ENCODE results near the gene FANCE. TPM values are rescaled to one million over a fixed set of nuclear protein-coding genes. Genes with fewer than 3 reads are reported as not detected.
A peak's percentile ranks its signal among the peaks of the same experiment; 100 is the strongest.

Gene FANCE
- total RNA-seq, 1 donor from 2014 or later = 3.4 TPM

GRCh38 chr6:35492258-35492973 lies 40.3 kb downstream of the FANCE start:
- intact Hi-C loops (cut with DNase I) = no loop called here
- DNase-seq (peak; percentile 45), ATAC-seq (ENCODE audit: poor library complexity) (no peak)

- intact Hi-C loops (cut with DNase I) = no loop called here
- no peak for ATAC-seq (ENCODE audit: poor library complexity)
- no peak for DNase-seq
Observed at GRCh38 chr6:35492974-35493284, 40.8 kb downstream of the FANCE start.

GRCh38 chr6:35493307-35493983 lies 41.3 kb downstream of the FANCE start:
- intact Hi-C loops (cut with DNase I) = no loop called here
- ATAC-seq (ENCODE audit: poor library complexity) (no peak), DNase-seq (peak; percentile 41)

DNA sequence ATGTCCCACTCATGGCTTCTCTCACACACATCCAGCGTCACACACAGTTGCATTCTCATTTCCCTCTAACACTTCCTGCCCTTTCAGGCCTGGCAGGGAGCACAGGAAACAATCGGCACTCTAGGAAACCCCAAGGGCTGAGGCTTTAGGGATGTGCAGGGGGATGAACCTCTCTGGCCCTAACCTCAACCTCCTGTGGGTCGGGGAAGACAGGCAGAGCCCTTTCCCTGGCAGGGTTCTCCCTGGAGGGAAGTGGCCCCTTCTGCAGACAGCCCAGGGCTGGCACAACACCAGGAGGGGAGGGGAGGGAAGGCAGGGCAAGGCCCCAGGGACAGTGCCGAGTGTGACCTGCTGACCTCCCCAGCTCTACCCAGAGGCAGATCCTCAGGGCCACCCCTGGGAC lies 42.0 kb downstream of the FANCE start:
- DNase-seq (no peak), ATAC-seq (ENCODE audit: poor library complexity) (no peak)
- intact Hi-C loops (cut with DNase I) = no loop called here

GRCh38 chr6:35495258-35496035 lies 43.3 kb downstream of the FANCE start:
- intact Hi-C loops (cut with DNase I) = no loop called here
- DNase-seq = peak; percentile 31
- no peak for ATAC-seq (ENCODE audit: poor library complexity)

DNA sequence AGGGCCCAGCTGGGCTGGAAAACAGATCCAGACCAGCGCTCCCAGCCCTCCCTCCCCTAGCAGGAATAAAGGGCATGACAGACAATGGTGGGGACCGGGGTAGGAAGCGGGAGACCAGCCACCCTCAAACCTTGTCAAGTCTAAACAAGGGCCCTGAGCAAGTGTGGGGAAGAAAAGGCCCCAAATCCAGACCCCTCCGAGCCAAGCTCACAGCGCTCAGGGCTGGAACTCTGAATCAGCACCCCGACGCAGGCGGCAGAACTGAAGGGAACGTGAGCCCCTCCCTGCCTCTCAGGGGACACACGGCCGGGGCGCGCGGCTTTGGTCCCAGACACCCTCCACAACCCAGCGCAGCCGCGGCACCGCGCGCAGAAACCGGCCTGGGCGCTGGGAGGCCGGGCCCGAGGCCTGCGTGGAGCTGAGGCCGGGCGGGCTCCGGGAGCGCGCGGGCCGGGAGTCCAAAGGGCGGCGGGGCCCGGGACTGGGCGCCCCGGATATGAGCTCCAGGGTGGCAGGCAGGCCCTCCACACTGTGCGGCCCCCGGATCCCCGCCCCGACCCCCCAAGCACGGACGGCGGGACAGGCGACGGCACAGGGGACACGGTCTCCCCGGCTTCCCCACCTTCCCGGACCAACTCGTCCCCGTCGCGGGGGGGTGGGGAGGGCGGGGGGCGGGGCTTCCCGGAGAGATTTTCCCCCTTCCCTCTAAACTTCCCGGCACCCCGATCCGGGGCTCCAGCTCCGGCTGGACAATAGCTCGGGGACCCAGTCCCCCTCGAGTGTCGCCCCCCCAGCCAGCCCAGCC lies 44.1 kb downstream of the FANCE start:
- ATAC-seq (ENCODE audit: poor library complexity) = peak; percentile 55
- intact Hi-C loops (cut with DNase I) = no loop called here
- DNase-seq = peak; percentile 55

DNA sequence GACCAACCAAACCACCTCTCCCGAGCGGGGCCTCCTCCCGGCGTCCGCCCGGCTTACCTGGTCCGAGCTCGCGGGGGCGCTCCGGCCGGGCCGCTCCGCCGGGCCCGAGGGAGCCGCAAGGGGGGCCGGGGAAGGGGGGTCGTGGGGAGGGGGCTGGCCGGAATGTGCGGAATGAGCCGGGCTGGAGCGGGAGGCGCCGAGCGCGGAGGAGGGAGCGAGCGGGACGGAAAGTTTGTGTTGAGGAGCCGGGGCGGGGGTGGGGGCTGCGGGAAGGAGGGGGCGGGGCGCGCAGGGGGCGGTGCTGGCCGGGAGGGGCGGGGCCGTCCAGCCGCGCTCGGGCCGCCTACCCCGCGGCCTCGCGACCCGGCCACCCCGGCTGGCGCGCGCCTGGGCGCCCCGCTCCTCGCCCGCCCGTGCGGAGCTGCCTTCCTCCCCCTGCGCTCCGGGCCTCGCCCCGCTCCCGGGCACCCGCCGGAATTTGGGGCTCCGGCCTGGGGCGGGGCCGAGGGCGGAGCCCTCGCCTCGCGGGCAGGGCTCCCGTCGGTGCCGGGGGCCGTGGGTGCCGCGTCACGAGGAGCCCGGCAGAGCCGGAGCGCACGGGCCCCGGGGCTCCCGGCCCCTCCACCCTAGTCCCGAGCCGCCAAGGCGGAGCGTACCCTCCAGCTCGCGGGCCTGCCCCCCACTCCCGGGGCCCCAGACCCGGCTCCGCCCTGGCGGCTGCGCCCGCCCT lies 44.9 kb downstream of the FANCE start, which contains the start of gene TEAD3:
Gene TEAD3 (minus strand): TSS at position 239 of the 730 bp plus-strand sequence.
- intact Hi-C loops (cut with DNase I) = no loop called here
- ATAC-seq (ENCODE audit: poor library complexity) = peak; percentile 65
- DNase-seq = peak; percentile 75

- intact Hi-C loops (cut with DNase I) = no loop called here
- ATAC-seq (ENCODE audit: poor library complexity) = peak; percentile 54
- peak; percentile 85 for DNase-seq
Observed at GRCh38 chr6:35497571-35498421, 45.7 kb downstream of the FANCE start.

DNA sequence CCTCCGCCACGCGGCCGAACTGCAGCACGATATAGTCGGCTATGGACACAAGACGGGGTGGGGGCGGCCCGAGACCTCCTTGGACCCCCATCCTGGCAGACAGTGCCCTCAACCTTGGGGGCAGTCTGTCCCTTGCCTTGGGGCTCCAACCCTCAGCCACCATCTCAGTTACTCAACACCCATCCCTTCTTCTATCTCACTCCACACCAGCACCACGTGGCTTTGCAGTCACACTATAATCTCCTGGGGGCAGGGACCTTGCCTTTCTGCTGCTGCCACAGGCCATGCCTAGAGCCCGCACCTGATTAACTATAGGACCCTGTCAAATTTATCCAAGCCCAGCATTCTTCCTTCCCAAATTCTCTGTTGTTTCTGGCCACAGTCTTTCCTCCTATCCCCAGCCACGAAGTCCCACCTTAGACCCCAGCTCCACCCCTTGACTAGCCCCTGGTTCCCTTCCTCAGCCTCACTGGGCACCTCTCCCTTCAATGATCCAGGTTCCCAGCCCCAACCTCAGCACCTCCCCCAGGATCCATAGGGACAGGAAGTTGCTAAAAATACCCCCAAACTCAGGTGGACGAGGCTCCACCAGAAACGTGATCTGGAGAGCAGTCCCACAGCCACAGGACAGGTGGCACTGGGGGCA lies 46.4 kb downstream of the FANCE start:
- ATAC-seq (ENCODE audit: poor library complexity) (no peak), DNase-seq (no peak)
- intact Hi-C loops (cut with DNase I) = no loop called here

- intact Hi-C loops (cut with DNase I) = no loop called here
- DNase-seq (no peak), ATAC-seq (ENCODE audit: poor library complexity) (no peak)
Observed at GRCh38 chr6:35499372-35499771, 47.2 kb downstream of the FANCE start.

DNA sequence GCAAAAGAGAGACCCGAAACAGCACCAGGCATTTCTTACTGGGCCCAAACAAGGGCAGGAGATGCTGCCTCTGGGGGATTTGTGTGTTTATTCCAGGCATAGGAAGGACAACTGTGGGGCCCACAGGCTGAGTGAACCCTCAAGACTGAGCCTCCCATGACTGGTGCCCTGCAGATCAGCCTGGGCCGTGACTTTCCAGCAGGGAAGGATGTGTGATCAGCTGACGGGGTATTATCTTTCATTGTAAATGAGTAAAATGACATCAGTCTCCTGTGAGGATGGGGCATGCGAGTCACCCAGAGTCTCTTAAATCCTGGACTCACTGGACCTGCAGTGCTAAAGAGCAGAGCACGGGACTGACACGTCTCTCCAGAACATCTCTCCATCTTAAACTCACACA lies 48.6 kb downstream of the FANCE start:
- no peak for ATAC-seq (ENCODE audit: poor library complexity)
- peak; percentile 28 for DNase-seq
- intact Hi-C loops (cut with DNase I) = no loop called here

- DNase-seq = peak; percentile 11
- intact Hi-C loops (cut with DNase I) = no loop called here
- no peak for ATAC-seq (ENCODE audit: poor library complexity)
Observed at GRCh38 chr6:35501784-35502183, 49.6 kb downstream of the FANCE start.

DNA sequence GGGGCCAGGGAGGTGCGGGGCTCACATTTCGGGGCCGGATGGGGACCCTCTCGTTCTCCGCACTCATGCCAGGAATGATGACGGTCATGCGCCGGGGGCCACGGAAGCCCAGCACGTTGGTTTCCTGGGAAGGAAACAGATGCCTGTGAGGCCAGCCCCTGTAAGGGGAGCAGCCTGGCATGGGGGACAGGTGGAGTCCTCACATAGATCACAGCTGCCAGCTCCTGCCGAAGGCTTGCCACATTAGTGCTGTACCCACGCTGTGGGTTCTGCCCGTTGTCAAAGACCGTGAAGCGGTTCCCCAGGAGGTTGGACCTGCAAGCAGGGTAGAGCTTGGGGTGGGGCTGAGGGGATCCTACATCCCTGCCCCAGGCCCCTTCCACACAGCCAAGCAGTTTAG lies 51.4 kb downstream of the FANCE start:
- ATAC-seq (ENCODE audit: poor library complexity) (no peak), DNase-seq (peak; percentile 35)
- intact Hi-C loops (cut with DNase I) = no loop called here

DNA sequence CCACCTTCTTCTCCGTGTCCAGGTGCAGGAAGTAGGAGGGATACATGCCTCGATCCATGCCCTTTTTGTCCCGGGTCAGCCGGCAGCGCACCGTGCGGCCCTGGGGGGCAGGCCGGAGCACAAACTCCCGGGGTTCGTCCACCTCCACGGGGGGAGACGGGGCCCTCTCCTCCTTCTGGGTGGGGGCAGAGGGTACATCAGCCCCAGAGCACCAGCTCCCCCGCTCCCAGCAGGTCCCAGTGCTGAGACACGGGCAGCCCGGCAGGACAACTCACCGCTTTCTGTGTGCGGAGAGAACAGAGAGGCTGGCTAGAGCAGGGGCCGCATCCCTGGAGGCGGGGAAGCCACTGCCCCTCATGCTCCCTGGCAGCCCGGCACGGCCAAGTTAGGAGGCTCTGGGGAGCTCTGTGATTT lies 53.9 kb downstream of the FANCE start:
- ATAC-seq (ENCODE audit: poor library complexity) = no peak
- intact Hi-C loops (cut with DNase I) = no loop called here
- no peak for DNase-seq

DNA sequence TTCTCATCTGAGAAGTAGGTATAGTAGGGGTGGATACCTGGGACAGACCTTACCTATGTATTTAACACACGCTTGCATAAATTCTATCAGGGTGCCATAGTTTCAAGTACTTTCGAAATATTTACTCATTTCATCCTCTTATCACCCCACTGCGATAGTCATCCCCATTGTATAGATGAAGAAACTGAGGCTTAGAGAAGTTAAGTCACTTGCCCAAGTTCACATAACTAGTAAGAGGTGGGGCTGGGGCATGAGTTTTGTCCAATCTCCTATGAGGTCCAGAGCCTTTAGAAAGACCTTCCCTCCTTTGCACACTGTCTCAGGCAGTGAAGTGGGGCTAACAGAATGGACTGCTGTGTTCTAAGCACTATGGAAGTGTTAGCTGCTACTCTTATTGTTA lies 54.4 kb downstream of the FANCE start:
- DNase-seq (no peak), ATAC-seq (ENCODE audit: poor library complexity) (no peak)
- intact Hi-C loops (cut with DNase I) = no loop called here

DNA sequence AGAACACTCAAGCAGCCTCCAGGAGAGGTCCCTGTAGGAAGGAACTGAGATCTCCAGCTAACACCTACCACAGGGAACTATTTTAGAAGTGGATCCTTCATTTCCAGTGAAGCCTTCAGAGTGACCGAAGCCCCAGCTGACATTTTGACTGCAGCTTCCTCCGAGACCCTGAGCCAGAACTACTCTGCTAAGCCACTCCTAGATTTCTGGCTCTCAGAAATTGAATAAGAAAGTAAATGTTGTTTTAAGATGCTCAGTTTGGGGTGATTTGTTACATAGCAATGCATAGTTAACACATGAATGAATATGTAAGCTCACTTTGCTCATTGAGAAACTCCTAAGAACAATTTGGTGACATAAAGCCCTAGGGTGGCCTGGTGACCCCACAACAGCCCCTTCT lies 55.1 kb downstream of the FANCE start:
- no peak for ATAC-seq (ENCODE audit: poor library complexity)
- intact Hi-C loops (cut with DNase I) = no loop called here
- no peak for DNase-seq

DNA sequence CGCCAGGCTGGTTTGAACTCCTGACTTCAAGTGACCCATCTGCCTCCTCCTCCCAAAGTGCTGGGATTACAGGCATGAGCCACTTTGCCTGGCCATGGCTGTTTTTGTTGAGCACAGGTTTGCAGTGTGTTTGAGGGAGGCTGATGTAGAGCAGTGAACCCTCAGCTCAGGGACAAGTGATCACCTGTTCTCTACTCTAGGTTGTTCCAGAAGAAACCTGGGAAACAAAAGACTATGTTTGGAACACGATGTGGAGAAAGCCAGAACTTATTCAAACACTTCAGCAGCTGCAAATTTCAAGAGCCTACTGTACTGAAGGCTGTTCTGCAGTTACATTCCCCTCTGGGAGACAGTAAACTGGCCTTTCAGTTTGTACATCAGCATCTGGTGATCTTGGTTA lies 55.9 kb downstream of the FANCE start:
- ATAC-seq (ENCODE audit: poor library complexity) = no peak
- intact Hi-C loops (cut with DNase I) = no loop called here
- DNase-seq = no peak

Data from Right ventricle myocardium superior (tissue), 1 donor.